HG03571 (cell line): ENCODE data around the gene ASL.
"Not testable (repeated sequence)": the region's sequence is repeated elsewhere in the genome, so short reads cannot be mapped to it uniquely, and the experiment has no call there.

ENCODE experiments used
- ATAC-seq: cut with Tn5 transposase; IDR thresholded peaks from one replicate; pipeline ENCODE4 v1.9.1; 2021; ENCODE audit not compliant: unreplicated experiment

Gene ASL

DNA sequence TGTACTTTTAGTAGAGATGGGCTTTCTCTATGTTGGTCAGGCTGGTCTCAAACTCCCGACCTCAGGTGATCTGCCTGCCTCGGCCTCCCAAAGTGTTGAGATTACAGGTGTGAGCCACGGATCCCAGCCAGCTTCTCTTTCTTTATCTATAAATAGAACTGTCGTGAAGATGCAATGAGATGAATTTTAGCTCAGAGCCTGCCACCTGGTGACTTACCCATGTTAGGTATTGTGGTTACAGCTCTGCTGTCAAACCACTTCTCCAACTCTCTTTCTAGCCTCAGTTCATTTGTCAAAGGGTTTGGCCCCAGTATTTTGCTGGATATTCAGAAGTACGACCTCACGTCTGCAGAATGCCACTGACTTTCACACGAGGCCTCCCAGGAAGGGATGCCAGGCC lies 3.4 kb upstream of the ASL start:
- ATAC-seq: not testable (repeated sequence)

DNA sequence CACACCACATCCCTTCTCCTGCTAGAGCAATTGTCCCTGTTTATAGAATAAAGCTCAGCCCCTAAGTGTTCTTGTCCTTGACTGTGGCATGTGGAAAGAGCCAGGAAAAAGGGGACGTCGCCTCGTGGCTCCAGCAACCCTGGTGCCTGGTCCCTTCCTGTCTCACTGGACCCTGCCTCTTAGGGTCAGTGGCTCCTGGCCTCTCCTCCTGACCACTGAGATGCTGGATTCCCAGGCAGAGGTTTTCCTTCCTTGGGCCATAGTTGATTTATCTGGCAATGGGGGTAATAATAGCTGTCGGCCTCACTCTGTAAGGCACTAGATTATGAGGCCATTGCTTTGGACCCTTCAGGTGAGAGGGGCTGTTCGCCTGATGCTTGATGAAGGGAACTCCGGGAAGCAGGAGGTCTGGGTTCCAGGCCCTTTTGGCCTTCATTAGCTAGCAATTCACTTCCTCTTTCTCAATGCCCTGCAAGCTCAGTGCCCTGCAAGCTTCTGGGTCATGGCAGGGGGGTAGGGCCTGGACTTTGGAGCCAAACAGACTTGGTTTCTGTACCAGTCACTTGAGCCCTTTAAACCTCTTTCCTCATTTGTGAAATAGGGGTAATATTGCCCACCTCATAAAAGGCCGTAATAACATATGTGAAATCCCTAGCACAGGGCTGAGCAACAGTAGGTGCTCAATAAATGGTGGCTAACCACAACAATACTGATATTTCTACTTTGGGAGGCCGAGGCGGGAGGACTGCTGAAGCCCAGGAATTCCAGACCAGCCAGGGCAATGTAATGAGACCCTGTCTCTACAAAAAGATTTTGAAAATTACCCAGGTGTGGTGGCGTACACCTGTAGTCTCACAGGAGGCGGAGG lies 1.1 kb downstream of the ASL start:
- ATAC-seq: no peak

DNA sequence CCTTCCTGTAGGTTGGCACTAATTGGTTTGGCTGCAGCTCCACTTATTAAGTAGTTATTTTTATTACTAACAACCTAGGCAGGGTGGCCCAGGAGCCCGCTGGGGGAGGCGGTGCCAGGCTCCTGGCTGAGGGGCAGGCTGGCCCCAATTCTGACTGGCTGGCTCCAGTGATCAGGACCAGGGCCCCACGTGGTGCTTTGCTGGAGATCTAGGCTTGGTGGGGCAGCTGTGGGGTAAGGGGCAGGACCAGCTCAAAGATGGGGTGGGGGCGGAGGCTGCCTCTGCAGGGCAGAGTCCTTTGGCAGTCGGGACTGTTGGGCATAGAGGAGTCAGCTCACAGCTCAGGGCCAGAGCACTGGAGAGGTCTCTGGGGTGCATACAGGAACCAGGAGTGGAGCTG lies 2.4 kb downstream of the ASL start:
- ATAC-seq: no peak

DNA sequence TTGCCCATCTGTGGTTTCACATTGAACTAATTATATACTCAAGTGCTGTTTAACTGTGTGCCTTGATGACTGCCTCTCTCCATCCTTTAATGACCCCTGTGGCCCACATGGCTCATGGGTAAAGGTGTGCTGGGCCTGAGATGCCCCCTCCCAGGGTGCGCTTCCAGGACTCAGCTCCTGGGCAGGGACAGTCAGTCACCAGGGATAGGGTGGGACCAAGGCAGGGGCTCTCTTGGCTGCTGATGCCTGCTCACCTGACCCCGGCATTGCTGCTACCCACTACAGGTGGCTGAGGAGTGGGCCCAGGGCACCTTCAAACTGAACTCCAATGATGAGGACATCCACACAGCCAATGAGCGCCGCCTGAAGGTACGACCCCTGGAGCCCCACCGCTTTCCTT lies 6.5 kb downstream of the ASL start:
- no peak for ATAC-seq

DNA sequence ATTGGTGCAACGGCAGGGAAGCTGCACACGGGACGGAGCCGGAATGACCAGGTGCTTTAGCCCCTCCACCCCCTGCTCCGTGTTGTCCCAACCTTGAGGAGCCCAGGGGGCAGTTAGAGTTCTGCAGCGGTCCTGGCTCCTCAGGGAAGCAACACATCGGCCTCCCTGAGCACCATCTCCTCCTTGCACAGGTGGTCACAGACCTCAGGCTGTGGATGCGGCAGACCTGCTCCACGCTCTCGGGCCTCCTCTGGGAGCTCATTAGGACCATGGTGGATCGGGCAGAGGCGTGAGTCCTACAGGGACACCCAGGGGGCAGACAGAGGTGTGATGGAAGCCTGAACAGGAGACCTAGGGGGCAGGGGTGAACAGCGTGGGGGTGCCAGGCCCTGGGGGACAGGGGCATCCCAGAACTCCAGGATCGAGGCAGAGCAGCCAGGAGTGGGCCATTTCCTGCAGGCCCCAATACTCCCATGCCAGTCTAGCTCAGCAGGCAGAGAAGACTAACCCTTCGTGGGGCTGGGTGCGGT lies 7.3 kb downstream of the ASL start:
- no peak for ATAC-seq

DNA sequence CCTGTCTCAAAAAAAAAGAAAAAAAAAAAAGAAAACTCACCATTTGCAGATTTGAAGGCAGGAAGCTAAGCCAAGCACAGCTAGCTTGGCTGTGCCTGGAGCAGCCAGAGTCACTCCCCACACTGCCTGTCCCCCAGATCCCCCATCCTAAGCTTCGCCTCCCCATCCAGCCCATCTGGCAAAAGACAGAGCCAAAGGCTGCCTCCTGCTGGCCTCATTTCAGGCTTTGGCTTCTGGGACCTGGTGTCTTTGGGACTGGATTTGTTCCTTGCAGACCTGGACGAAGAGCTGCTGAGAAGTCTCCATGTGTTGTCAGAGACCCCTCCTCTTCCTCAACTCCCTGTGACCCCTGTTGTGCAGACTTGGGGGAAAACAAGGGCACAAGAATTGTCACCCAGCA lies 8.1 kb downstream of the ASL start:
- no peak for ATAC-seq

DNA sequence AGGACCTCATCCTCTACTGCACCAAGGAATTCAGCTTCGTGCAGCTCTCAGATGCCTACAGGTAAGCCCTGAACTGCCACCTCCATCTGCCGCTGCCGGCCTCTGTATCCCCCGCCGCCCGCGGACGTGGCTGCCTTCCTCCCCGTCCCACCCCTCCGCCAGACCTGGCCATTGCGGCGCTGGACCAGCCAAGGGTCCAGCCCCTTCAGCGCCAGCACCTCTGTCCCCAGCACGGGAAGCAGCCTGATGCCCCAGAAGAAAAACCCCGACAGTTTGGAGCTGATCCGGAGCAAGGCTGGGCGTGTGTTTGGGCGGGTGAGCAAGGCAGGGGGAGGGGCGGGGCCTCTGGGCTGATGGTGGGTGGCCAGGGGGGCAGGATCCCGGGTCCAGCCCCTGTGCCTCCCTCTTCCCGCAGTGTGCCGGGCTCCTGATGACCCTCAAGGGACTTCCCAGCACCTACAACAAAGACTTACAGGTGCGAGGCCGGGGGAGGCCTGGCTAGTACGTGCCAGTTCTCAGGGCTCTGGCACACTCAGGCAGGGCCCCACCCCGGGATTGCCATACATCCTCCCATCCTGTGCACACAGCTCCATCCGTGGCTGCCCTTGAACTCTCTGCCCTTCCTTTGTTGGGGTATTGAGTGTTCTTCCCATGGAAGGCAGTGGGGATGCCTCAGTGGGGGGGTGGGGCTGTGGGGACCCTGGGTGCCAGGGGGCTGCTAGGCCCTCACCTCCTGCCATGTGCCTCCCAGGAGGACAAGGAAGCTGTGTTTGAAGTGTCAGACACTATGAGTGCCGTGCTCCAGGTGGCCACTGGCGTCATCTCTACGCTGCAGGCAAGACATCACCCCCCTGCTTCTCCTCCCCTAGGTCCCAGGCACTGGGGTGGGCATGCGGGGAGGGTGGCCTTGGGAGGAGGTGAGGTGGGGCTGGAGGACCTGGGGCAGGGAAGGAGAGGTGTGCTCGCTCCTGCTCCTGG lies 13.5 kb downstream of the ASL start:
- ATAC-seq: no peak

DNA sequence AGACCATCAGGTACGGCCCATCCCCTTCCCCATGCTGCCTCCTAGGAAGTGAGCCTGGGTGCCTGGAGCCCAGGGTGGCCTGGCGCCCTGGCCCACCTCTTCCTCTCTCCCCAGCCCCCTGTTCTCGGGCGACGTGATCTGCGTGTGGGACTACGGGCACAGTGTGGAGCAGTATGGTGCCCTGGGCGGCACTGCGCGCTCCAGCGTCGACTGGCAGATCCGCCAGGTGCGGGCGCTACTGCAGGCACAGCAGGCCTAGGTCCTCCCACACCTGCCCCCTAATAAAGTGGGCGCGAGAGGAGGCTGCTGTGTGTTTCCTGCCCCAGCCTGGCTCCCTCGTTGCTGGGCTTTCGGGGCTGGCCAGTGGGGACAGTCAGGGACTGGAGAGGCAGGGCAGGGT lies 17.0 kb downstream of the ASL start:
- no peak for ATAC-seq

DNA sequence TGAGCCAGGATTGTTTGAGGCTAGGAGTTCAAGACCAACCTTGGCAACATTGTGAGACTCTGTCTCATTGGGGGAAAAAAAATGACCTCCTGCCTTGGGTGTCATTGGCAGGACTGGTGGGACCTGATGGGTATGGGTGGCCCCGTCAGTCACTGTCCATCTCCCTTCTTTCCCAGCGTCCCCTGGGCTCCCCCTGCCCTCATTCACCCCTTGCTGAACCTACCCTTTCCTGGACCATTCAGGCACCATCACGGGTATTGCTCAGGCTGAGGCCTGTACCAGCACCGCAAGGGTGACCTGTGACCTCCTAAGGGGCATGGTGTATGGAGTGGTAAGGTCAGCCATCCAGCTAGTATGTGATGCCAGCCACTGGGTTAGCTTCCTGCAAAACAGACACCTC lies 19.4 kb downstream of the ASL start:
- no peak for ATAC-seq

DNA sequence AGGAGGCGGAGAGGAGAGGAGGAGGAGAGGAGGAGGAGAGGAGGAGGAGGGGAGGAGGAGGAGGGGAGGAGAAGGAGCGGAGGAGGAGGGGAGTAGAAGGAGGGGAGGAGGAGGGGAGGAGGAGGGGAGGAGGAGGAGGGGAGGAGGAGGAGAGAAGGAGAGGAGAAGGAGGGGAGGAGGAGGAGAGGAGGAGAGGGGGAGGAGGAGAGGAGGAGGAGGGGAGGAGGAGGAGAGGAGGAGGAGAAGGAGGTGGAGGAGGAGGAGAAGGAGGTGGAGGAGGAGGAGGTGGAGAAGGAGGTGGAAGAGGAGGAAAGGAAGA lies 23.6 kb downstream of the ASL start:
- ATAC-seq: no peak

DNA sequence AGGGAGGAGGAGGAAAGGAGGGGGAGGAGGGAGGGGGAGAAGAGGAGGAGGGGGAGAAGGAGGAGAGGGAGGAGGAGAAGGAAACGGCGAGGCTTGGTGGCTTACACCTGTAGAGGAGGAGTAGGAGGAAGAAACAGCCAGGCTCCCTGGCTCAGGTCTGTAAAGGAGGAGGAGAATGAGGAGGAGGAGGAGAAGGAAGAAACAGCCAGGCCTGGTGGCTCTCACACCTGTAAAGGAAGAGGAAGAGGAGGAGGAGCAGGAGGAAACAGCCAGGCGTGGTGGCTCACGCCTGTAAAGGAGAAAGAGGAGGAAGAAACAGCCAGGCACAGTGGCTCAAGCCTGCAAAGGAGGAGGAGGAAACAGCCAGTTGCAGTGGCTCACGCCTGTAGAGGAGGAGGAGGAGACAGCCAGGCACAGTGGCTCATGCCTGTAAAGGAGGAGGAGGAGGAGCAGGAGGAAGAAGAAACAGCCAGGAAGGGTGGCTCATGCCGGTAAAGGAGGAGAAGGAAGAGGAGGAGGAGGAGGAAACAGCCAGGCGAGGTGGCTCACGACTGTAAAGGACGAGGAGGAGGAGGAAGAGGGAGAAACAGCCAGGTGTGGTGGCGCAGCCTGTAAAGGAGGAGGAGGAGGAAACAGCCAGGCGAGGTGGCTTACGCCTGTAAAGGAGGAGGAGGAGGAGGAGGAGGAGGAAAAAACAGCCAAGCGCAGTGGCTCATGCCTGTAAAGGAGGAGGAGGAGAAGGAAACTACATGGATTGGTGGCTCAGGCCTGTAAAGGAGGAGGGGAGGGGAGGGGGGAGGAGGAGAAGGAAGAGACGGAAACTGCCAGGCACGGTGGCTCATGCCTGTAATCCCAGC lies 24.2 kb downstream of the ASL start:
- peak; percentile 63 for ATAC-seq

DNA sequence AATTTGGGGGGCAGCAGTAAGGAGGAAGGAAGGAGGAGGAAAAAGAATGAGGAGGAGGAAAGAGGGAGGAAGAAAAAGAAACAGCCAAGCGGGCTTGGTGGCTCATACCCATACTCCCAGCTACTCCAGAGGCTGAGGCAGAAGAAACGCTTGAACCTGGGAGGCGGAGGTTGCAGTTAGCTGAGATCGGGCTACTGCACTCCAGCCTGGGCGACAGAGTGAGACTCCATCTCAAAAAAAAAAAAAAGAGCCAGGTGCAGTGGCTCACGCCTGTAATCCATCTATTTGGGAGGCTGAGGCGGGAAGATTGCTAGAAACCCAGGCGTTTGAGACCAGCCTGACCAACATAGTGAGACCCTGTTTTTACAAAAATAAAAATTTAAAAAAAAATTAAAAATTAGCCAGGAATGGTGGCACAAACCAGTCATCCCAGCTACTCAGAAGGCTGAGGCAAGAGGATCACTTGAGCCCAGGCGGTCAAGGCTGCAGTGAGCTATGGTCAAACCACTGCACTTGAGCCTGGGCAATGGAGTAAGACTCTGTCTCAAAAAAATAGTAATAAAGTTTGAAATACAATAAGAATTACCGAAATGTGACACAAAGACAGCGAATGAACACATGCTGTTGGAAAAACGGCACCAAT lies 24.9 kb downstream of the ASL start:
- ATAC-seq: no peak

DNA sequence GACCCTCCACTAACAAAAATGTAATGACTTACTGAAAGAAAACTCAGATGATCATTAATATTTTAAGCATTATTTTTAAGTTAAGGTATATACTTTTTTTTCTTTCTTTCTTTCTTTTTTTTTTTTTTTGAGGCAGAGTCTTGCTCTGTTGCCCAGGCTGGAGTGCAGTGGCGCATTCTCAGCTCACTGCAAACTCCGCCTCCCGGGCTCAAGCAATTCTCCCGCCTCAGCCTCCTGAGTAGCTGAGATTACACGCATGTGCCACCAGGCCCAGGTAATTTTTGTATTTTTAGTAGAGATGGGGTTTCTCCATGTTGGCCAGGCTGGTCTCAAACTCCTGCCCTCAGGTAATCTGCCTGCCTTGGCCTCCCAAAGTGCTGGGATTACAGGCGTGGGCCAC lies 26.5 kb downstream of the ASL start:
- ATAC-seq: not testable (repeated sequence)

DNA sequence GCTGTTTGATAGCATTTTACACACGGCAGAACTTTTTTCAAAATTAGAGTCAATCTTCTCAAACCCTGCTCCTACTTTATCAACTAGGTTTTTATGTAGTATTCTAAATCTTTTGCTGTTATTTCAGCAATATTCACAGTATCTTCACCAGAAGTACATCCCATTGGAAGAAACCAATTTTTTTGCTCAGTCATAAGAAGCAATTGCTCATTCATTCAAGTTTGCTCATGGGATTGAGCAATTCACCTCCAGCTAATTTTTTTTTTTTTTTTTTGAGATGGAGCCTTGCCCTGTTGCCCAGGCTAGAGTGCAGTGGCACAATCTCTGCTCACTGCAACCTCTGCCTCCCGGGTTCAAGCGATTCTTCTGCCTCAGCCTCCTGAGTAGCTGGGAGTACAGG lies 28.4 kb downstream of the ASL start:
- not testable (repeated sequence) for ATAC-seq

DNA sequence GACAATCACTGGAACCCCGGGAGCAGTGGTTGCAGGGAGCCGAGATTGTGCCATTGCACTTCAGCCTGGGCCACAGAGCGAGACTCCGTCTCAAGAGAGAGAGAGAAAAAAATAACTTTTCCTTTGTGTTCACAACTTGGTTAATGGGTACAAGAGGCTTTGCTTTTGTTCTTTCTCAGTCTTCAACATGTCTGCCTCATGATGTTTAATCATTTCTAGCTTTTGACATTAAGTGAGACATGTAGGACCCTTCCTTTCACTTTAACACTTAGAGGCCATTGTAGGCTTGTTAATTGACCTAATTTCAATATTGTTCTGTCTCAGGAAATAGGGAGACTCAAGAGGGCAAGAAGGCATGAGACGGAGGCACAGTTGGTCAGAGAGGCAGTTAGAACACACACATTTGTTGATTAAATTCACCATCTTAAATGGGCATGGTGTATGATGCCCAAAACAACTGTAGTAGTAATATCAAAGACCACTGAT lies 29.7 kb downstream of the ASL start:
- peak; percentile 49 for ATAC-seq

DNA sequence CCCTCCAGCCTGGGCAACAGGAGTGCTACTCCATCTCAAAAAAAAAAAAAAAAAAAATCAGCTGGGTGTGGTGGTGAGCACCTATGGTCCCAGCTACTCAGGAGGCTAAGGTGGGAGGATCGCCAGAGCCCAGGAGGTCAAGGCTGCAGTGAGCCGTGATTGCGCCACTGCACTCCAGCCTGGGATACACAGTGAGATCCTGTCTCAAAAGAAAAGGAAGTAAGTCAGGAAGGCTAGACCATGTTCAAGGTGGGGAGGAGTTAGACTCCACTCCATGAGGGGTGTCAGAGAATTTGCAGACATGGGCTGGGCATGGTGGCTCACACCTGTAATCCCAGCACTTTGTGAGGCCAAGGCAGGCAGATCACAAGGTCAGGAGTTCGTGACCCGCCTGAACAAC lies 32.8 kb downstream of the ASL start:
- ATAC-seq: not testable (repeated sequence)

DNA sequence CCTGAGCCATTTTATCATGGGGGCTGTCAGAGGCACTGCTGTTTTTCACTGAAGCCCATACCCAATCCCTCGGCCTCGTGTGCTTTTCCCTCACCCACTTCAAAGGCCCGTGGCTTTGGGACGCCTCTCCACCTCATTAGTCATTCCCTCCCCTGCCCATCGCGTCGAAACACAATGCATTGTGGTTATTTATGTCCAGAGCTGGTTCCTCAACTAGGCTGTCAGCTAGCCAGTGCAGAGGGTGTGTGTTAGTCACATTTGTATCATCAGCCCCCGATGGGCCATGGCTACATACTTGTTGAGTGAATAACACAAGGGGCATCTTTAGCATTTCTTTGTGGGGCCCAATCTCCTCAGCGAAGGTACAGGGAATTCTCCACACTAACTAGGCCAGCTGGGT lies 35.2 kb downstream of the ASL start:
- no peak for ATAC-seq

DNA sequence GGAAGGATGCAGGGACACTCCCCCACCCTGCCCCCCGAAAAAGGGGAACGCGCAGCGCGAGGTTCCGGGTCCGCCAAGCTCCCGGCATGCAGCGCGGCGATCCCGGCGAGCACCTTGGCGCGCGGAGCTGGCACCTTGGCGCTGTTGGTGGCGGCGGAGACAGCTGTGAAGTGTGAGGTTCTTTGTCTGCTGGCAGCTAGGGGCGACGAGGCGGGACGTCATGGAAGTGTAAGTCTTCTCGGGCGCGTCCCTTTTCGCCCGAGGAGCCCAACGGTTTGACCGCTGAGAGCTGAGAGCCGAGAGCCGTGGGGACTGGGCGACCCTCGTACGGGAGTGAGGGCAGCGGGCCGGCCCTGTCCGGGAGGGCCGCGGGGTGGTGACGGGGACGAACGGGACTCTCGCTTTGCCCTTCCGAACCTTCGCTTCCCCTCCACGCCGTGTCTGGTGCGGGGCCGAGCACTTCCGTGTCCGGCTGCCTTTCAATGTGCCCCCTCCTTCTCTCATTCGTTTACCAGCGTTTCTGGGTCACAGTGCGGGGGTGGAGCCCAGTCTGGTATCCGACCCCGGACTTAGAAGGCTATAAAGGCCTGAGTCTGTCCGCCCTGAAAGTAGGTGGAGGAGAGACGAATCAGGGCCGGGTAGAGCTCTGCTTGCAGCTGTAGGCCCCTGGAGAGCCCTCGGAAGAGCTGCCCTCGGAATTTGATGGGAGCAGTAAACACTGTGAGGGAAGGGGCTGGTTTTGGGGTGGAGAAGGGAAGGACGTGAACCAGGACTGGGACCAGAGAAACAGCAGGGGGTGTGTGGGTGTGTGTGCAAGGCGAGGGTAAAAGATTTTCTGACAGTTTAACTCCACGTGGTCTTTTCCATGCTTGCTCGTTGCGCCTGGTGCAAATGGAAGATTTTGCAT lies 39.4 kb downstream of the ASL start, which contains the start of gene CRCP:
Gene CRCP, plus strand, starts transcription at position 105 of the 907 bp plus-strand sequence. Its CDS starts 116 bp downstream, at position 221.
- peak; percentile 89 for ATAC-seq
